ENCODE data around the gene PPP2R2C. TPM values are rescaled to one million over a fixed set of nuclear protein-coding genes. Genes with fewer than 3 reads are reported as not detected.

PPP2R2C gene
- total RNA-seq, 2 experiments from 2014 or later, result not detected

GRCh38 chr4:6295495-6295894 lies 176.9 kb downstream of the PPP2R2C start:
- H3K36me3 Mint-ChIP-seq, result no peaks in the 10 kb centered on the region
- POLR2A ChIA-PET, result no interaction called here
- no peak overlapping the region for H3K27ac Mint-ChIP-seq
- no peaks in the 10 kb centered on the region for H3K9me3 Mint-ChIP-seq
- intact Hi-C loops (cut with micrococcal nuclease), result no loop called here
- H3K4me1 Mint-ChIP-seq (ENCODE audit: low read depth), result no peaks in the 10 kb centered on the region
- CTCF ChIA-PET, result no interaction called here
- H3K27me3 Mint-ChIP-seq, result no peaks in the 10 kb centered on the region
- no peak overlapping the region for H3K4me3 Mint-ChIP-seq
- DNase-seq, result no peak

GRCh38 chr4:6294705-6295421 lies 177.6 kb downstream of the PPP2R2C start:
- DNase-seq, result no peak
- Mint-ChIP-seq H3K27ac (no peak overlapping the region), H3K27me3 (no peaks in the 10 kb centered on the region), H3K4me3 (no peak overlapping the region), H3K36me3 (no peaks in the 10 kb centered on the region), H3K9me3 (no peaks in the 10 kb centered on the region), H3K4me1 (ENCODE audit: low read depth) (no peaks in the 10 kb centered on the region)
- POLR2A ChIA-PET, result no interaction called here
- CTCF ChIA-PET, result no interaction called here
- intact Hi-C loops (cut with micrococcal nuclease), result no loop called here

GRCh38 chr4:6293661-6294060 lies 178.8 kb downstream of the PPP2R2C start:
- H3K36me3 Mint-ChIP-seq, result no peaks in the 10 kb centered on the region
- DNase-seq, result no peak
- H3K9me3 Mint-ChIP-seq, result no peaks in the 10 kb centered on the region
- no peaks in the 10 kb centered on the region for H3K4me1 Mint-ChIP-seq (ENCODE audit: low read depth)
- ChIA-PET CTCF (no interaction called here), POLR2A (no interaction called here)
- no peaks in the 10 kb centered on the region for H3K27me3 Mint-ChIP-seq
- intact Hi-C loops (cut with micrococcal nuclease), result no loop called here
- no peak overlapping the region for H3K4me3 Mint-ChIP-seq
- H3K27ac Mint-ChIP-seq, result no peak overlapping the region

- no peaks in the 10 kb centered on the region for H3K36me3 Mint-ChIP-seq
- no peak overlapping the region for H3K4me3 Mint-ChIP-seq
- H3K4me1 Mint-ChIP-seq (ENCODE audit: low read depth), result no peaks in the 10 kb centered on the region
- no peak for DNase-seq
- intact Hi-C loops (cut with micrococcal nuclease), result no loop called here
- ChIA-PET CTCF (no interaction called here), POLR2A (no interaction called here)
- H3K27me3 Mint-ChIP-seq, result no peaks in the 10 kb centered on the region
- H3K27ac Mint-ChIP-seq, result no peak overlapping the region
- no peaks in the 10 kb centered on the region for H3K9me3 Mint-ChIP-seq
Measured at GRCh38 chr4:6293097-6293445, 179.3 kb downstream of the PPP2R2C start.

- H3K36me3 Mint-ChIP-seq, result no peaks in the 10 kb centered on the region
- no peak overlapping the region for H3K27ac Mint-ChIP-seq
- ChIA-PET CTCF (no interaction called here), POLR2A (no interaction called here)
- no peak overlapping the region for H3K4me3 Mint-ChIP-seq
- no peaks in the 10 kb centered on the region for H3K4me1 Mint-ChIP-seq (ENCODE audit: low read depth)
- H3K9me3 Mint-ChIP-seq, result no peaks in the 10 kb centered on the region
- DNase-seq, result no peak
- H3K27me3 Mint-ChIP-seq, result no peaks in the 10 kb centered on the region
- intact Hi-C loops (cut with micrococcal nuclease), result no loop called here
Measured at GRCh38 chr4:6292376-6293096, 179.9 kb downstream of the PPP2R2C start.

GRCh38 chr4:6291784-6292297 lies 180.6 kb downstream of the PPP2R2C start:
- DNase-seq, result no peak
- H3K36me3 Mint-ChIP-seq, result no peaks in the 10 kb centered on the region

GRCh38 chr4:6290769-6291547 lies 181.5 kb downstream of the PPP2R2C start:
- Mint-ChIP-seq H3K36me3 (no peaks in the 10 kb centered on the region), H3K9me3 (no peaks in the 10 kb centered on the region), H3K27me3 (no peaks in the 10 kb centered on the region), H3K27ac (no peak overlapping the region), H3K4me1 (ENCODE audit: low read depth) (no peaks in the 10 kb centered on the region), H3K4me3 (no peak overlapping the region)
- ChIA-PET POLR2A (no interaction called here), CTCF (no interaction called here)
- intact Hi-C loops (cut with micrococcal nuclease), result no loop called here
- DNase-seq, result no peak

More at GRCh38 chr4:6291784-6292297, 180.6 kb downstream of the PPP2R2C start:
- Mint-ChIP-seq H3K9me3 (no peaks in the 10 kb centered on the region), H3K4me1 (ENCODE audit: low read depth) (no peaks in the 10 kb centered on the region), H3K4me3 (no peak overlapping the region), H3K27ac (no peak overlapping the region), H3K27me3 (no peaks in the 10 kb centered on the region)
- intact Hi-C loops (cut with micrococcal nuclease), result no loop called here
- POLR2A ChIA-PET, result no interaction called here
- CTCF ChIA-PET, result no interaction called here

- Mint-ChIP-seq H3K27ac (no peak overlapping the region), H3K4me3 (no peak overlapping the region), H3K27me3 (no peaks in the 10 kb centered on the region), H3K36me3 (no peaks in the 10 kb centered on the region), H3K4me1 (ENCODE audit: low read depth) (no peaks in the 10 kb centered on the region), H3K9me3 (no peaks in the 10 kb centered on the region)
- intact Hi-C loops (cut with micrococcal nuclease), result no loop called here
- CTCF ChIA-PET, result no interaction called here
- POLR2A ChIA-PET, result no interaction called here
- DNase-seq, result no peak
Measured at GRCh38 chr4:6290256-6290655, 182.2 kb downstream of the PPP2R2C start.

- CTCF ChIA-PET, result interaction anchor here (0.6 kb wide), 1 partner anchor 227 kb away, joined by 4 read pairs; no protein-coding TSS in a partner anchor
- POLR2A ChIA-PET, result no interaction called here
- DNase-seq, result no peak
- Mint-ChIP-seq H3K4me3 (no peak overlapping the region), H3K27me3 (no peaks in the 10 kb centered on the region), H3K27ac (no peak overlapping the region), H3K4me1 (ENCODE audit: low read depth) (no peaks in the 10 kb centered on the region), H3K36me3 (no peaks in the 10 kb centered on the region), H3K9me3 (no peaks in the 10 kb centered on the region)
- intact Hi-C loops (cut with micrococcal nuclease), result no loop called here
Measured at GRCh38 chr4:6288871-6289270, 183.5 kb downstream of the PPP2R2C start.

- DNase-seq, result no peak
- Mint-ChIP-seq H3K9me3 (no peaks in the 10 kb centered on the region), H3K27me3 (no peaks in the 10 kb centered on the region), H3K4me3 (no peak overlapping the region), H3K36me3 (no peaks in the 10 kb centered on the region), H3K4me1 (ENCODE audit: low read depth) (no peaks in the 10 kb centered on the region), H3K27ac (no peak overlapping the region)
- CTCF ChIA-PET, result no interaction called here
- intact Hi-C loops (cut with micrococcal nuclease), result no loop called here
- POLR2A ChIA-PET, result no interaction called here
Measured at GRCh38 chr4:6288342-6288741, 184.1 kb downstream of the PPP2R2C start.

GRCh38 chr4:6287017-6287788 lies 185.2 kb downstream of the PPP2R2C start:
- H3K36me3 Mint-ChIP-seq, result no peaks in the 10 kb centered on the region
- ChIA-PET CTCF (interaction anchor here (0.6 kb wide), 1 partner anchor 22 kb away, joined by 3 read pairs; no protein-coding TSS in a partner anchor), POLR2A (no interaction called here)
- H3K27ac Mint-ChIP-seq, result no peak overlapping the region
- intact Hi-C loops (cut with micrococcal nuclease), result no loop called here
- H3K4me3 Mint-ChIP-seq, result no peak overlapping the region
- H3K4me1 Mint-ChIP-seq (ENCODE audit: low read depth), result no peaks in the 10 kb centered on the region
- H3K9me3 Mint-ChIP-seq, result no peaks in the 10 kb centered on the region
- no peak for DNase-seq
- H3K27me3 Mint-ChIP-seq, result no peaks in the 10 kb centered on the region

- intact Hi-C loops (cut with micrococcal nuclease), result no loop called here
- ChIA-PET CTCF (interaction anchor here (1.8 kb wide), 1 partner anchor 32 kb away, joined by 5 read pairs; no protein-coding TSS in a partner anchor), POLR2A (no interaction called here)
- Mint-ChIP-seq H3K4me3 (no peak overlapping the region), H3K9me3 (no peaks in the 10 kb centered on the region), H3K27ac (no peak overlapping the region), H3K4me1 (ENCODE audit: low read depth) (peaks cover 7% of the 10 kb centered on the region), H3K36me3 (no peaks in the 10 kb centered on the region), H3K27me3 (no peaks in the 10 kb centered on the region)
- DNase-seq, result no peak
Measured at GRCh38 chr4:6283282-6283681, 189.1 kb downstream of the PPP2R2C start.
